PC-9 (cell line): ENCODE data around the gene LIN7C.

Experiments used
- EZH2 ChIP-seq: fragments of 200-600 bp; sonication (generic); IDR thresholded peaks from 2 replicates; pipeline ENCODE4 v1.8.0; 2017; ENCODE audit warnings: antibody characterized with exemption, low read depth
- TF ChIP-seq, protein P1 (sequence below): fragments of 200-600 bp; sonication (generic); conservative IDR thresholded peaks from 2 replicates; pipeline ENCODE4 v1.6.1; 2017; ENCODE audit warnings: mixed run types, antibody characterized with exemption, mild to moderate bottlenecking, moderate library complexity

DNA sequence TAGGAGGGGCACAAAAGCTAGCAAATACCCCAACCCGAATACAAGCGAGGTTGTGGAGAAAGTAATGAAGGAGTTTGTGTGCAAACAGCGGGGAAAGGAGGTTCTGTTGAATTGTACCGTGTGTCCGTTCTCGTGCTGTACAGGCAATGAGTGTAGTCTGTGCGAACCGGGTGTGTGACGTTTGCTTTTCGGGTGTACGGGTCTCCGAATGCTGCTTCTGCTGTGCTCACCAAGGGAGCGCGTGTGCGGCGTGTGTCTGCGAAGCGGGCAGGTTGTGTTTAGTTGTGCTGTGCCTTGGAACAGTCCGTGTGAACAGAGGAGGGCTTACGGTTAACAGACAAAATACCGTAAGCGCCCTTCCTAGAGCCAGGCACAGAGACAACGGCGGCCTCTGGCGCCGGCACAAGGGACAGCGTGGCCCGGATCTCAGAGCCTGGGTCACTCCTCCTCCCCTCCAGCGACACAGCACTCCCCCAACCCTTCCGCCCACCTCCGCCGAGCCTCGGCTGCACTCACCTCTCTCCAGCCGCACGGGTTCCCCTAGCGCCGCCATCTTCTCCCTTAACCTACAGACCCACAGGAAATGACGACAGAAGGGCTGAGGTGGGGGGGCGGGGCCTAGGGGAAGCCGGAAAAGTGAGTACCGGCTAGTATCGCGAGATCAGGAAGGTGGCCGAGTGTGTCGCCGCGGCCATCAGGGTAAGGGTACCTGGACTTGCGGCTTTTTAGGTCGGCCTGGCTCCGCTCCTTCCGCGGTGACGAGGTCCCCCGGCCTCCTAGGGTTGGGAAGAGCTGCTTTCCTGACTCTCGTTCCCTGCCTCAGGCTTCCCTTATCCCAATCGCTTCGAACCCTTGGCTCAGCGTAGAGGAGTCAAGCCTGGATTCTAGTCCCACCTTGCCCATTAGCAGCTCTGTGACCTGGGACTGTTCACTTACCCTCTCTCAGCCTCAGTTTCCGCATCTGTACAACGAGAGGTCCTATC lies at the start of gene LIN7C:
- TF ChIP-seq, protein P1, sequence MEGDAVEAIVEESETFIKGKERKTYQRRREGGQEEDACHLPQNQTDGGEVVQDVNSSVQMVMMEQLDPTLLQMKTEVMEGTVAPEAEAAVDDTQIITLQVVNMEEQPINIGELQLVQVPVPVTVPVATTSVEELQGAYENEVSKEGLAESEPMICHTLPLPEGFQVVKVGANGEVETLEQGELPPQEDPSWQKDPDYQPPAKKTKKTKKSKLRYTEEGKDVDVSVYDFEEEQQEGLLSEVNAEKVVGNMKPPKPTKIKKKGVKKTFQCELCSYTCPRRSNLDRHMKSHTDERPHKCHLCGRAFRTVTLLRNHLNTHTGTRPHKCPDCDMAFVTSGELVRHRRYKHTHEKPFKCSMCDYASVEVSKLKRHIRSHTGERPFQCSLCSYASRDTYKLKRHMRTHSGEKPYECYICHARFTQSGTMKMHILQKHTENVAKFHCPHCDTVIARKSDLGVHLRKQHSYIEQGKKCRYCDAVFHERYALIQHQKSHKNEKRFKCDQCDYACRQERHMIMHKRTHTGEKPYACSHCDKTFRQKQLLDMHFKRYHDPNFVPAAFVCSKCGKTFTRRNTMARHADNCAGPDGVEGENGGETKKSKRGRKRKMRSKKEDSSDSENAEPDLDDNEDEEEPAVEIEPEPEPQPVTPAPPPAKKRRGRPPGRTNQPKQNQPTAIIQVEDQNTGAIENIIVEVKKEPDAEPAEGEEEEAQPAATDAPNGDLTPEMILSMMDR = no peak
- no peak for TF ChIP-seq EZH2
